LNCAP (cell line): ENCODE measurements around the gene HDAC4.

Experiments used
- CTCF ChIP-seq: fragments of 450-650 bp; IDR thresholded peaks from 2 replicates; pipeline ENCODE4 v1.5.1; 2017; ENCODE audit warnings: mild to moderate bottlenecking

Gene HDAC4

GRCh38 chr2:239061824-239062570 is 338.8 kb downstream of the HDAC4 start:
- TF ChIP-seq CTCF, result no peak

- TF ChIP-seq CTCF, result no peak
These were observed 339.6 kb downstream of the HDAC4 start for GRCh38 chr2:239061121-239061666.

GRCh38 chr2:239060676-239061075 is 340.1 kb downstream of the HDAC4 start:
- no peak for TF ChIP-seq CTCF

- TF ChIP-seq CTCF, result no peak
These were observed 341.0 kb downstream of the HDAC4 start for GRCh38 chr2:239059854-239060253.

GRCh38 chr2:239058766-239059165 is 342.1 kb downstream of the HDAC4 start:
- TF ChIP-seq CTCF, result no peak

- TF ChIP-seq CTCF, result no peak
These were observed 343.3 kb downstream of the HDAC4 start for GRCh38 chr2:239057533-239057932.

- TF ChIP-seq CTCF, result no peak
These were observed 344.2 kb downstream of the HDAC4 start for GRCh38 chr2:239056611-239057010.
